ENCODE results near the gene PHLDA3.

DNA sequence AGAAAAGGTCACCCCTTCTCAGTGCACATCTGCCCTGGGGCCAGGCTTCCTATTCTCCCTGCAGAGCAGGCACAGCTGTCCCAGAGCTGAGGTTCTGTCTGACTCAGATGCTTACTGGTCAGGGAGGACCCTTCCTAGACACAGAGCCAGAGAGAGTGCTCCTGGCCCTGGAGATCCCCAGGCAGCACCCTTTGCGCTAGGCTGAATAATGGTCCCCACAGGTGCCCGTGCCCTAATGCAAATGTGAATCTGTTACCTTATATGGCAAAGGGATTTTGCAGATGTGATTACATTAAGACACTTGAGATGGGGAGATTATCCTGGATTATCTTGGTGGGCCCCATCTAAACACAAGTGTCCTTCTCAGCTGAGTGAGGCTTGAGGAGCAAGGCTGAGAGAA is 44.8 kb downstream of the PHLDA3 start:
- TF ChIP-seq CTCF (conservative IDR thresholded peaks at IDR 0.05 in 1 of 2, IDR thresholded peaks at IDR 0.05 in 1 of 2; ENCODE audit: extremely low read depth in 1 of 2, insufficient read depth in 1 of 2, low read depth in 1 of 2, low read length in 2 of 2) = no peak
- no peak for TF ChIP-seq EZH2 (IDR thresholded peaks at IDR 0.05; ENCODE audit: borderline replicate concordance, low read length)

Measured in mammary epithelial cell (primary cell).